ENCODE measurements around the gene KCNK17. TPM values are rescaled to one million over a fixed set of nuclear protein-coding genes. Genes with fewer than 3 reads are reported as not detected.

The KCNK17 gene
- total RNA-seq, 1 experiment from 2014 or later: 1.2 TPM

GRCh38 chr6:39304951-39305350 is 9.3 kb downstream of the KCNK17 start:
- Histone ChIP-seq H3K9me3 (ENCODE audit: control insufficient read depth, low read depth, low read length) (no peaks in the 10 kb centered on the region), H4K5ac (ENCODE audit: insufficient read length, low read depth, low read length) (no peak overlapping the region), H3K79me2 (ENCODE audit: insufficient read depth, low read length) (no peaks in the 10 kb centered on the region), H3K18ac (ENCODE audit: insufficient read length, low read depth, low read length) (no peak overlapping the region), H3K56ac (ENCODE audit: insufficient read length, low read depth, low read length) (no peak overlapping the region), H2BK12ac (ENCODE audit: insufficient read length, low read depth, low read length) (no peak overlapping the region), H2BK5ac (ENCODE audit: insufficient read length, low read length) (no peak overlapping the region), H2AFZ (ENCODE audit: low read length) (no peak overlapping the region), H3K27me3 (ENCODE audit: insufficient read depth, low read length) (no peaks in the 10 kb centered on the region), H2BK15ac (ENCODE audit: low read depth, low read length) (no peak overlapping the region), H3T11ph (ENCODE audit: low read length) (no peak overlapping the region), H3K79me1 (ENCODE audit: insufficient read depth, low read depth, low read length, poor library complexity, severe bottlenecking) (no peaks in the 10 kb centered on the region), H4K8ac (replicated peaks; ENCODE audit: insufficient read length, low read depth, low read length) (no peak overlapping the region), H3K27ac (ENCODE audit: insufficient read length, low read depth, low read length) (no peak overlapping the region), H2AK5ac (ENCODE audit: insufficient read length, low read length) (no peak overlapping the region), H3K4me1 (ENCODE audit: insufficient read depth, low read length) (0 out of 2 replicates have a peak, but pooled peaks cover 2% of the 10 kb centered on the region), H3K23me2 (ENCODE audit: insufficient read length, low read depth, low read length, poor library complexity, severe bottlenecking) (no peaks in the 10 kb centered on the region), H4K91ac (ENCODE audit: insufficient read length, low read depth, low read length) (no peak overlapping the region), H3K4me2 (ENCODE audit: insufficient read depth, insufficient read length, low read length) (no peak overlapping the region), H3K4ac (ENCODE audit: low read depth, low read length) (no peak overlapping the region), H2BK120ac (ENCODE audit: low read depth, low read length, poor library complexity, severe bottlenecking) (no peak overlapping the region), H4K20me1 (ENCODE audit: control insufficient read depth, insufficient read depth, insufficient read length) (no peaks in the 10 kb centered on the region), H3K14ac (ENCODE audit: insufficient read depth, low read length) (no peak overlapping the region), H3K23ac (ENCODE audit: insufficient read length, low read depth, low read length) (no peak overlapping the region), H3K9ac (ENCODE audit: extremely low read depth, insufficient read length, low read length) (no peak overlapping the region), H2BK20ac (ENCODE audit: low read depth, low read length, poor library complexity, severe bottlenecking) (no peak overlapping the region)
- TF ChIP-seq CTCF (conservative IDR thresholded peaks at IDR 0.05): no peak
- H3K9me3 Mint-ChIP-seq: no peaks in the 10 kb centered on the region; a peak in 1 of 5 replicates
- no peak overlapping the region for H3K4me3 Mint-ChIP-seq
- peaks cover 7% of the 10 kb centered on the region; the same call in 1 of the 2 replicates for H3K27me3 Mint-ChIP-seq (ENCODE audit: low read depth)
- H3K4me1 Mint-ChIP-seq: peaks cover 15 to 16% of the 10 kb centered on the region in 2 experiments
- H3K36me3 Mint-ChIP-seq (ENCODE audit: insufficient read depth in 1 of 3, low read depth in 3 of 3): no peaks in the 10 kb centered on the region
- H3K27ac Mint-ChIP-seq: no peak overlapping the region
- DNase-seq: no peak

Data from H9 (cell line).